Upper lobe of right lung (tissue), 1 donor: ENCODE data around the gene SIL1. TPM values are rescaled to one million over a fixed set of nuclear protein-coding genes. Genes with fewer than 3 reads are reported as not detected.

Experiments used
- ATAC-seq: fragments of 200-7000 bp; cut with Tn5 transposase; one replicate; pipeline ENCODE4 v1.9.1; 2020; ENCODE audit warnings: mild to moderate bottlenecking, moderate library complexity
- DNase-seq: peaks from one replicate; pipeline ENCODE4 v3.0.0-alpha.2; 2020
- H3K27ac ChIP-seq: fragments of 200-600 bp; one replicate; pipeline ENCODE4 v1.8.0; 2022
- H3K27me3 ChIP-seq: fragments of 200-600 bp; one replicate; pipeline ENCODE4 v1.8.0; 2022; ENCODE audit warnings: mild to moderate bottlenecking
- H3K36me3 ChIP-seq: fragments of 200-600 bp; one replicate; pipeline ENCODE4 v1.8.0; 2022
- H3K4me1 ChIP-seq: fragments of 200-600 bp; one replicate; pipeline ENCODE4 v1.8.0; 2022
- H3K4me3 ChIP-seq: fragments of 200-600 bp; one replicate; pipeline ENCODE4 v1.8.0; 2022; ENCODE audit warnings: mild to moderate bottlenecking
- H3K9me3 ChIP-seq: fragments of 200-600 bp; one replicate; pipeline ENCODE4 v1.8.0; 2022
- intact Hi-C: fragments of 100-400 bp; cut with DNase I; formaldehyde crosslinking; loops from one replicate; pipeline ENCODE4 v1.11.0; 2022
- total RNA-seq: library from RNA; stranded (reverse); fragmentation: NEBNext Ultra II Directional; extraction: Animal tissue kit (Norgen Biotek cat#: 25700); gene quantifications from one replicate; pipeline ENCODE4 v1.2.1, GENCODE V29; 2021
- TF ChIP-seq, protein P1 (sequence below): fragments of 200-600 bp; IDR thresholded peaks from one replicate; pipeline ENCODE4 v1.8.0; 2022; ENCODE audit warnings: antibody characterized with exemption
- donor health status: DM: no; HTN: yes; CAD: no; lungs with severe emphysema.

Gene SIL1
- total RNA-seq, 1 donor from 2014 or later, result 56.9 TPM

- DNase-seq, result no peak
- H3K4me3 ChIP-seq, result no peak overlapping the region
- H3K36me3 ChIP-seq, result peaks cover 20% of the 10 kb centered on the region
- no peaks in the 10 kb centered on the region for H3K27me3 ChIP-seq
- intact Hi-C loops, result no loop called here
- no peak for ATAC-seq
- TF ChIP-seq, protein P1, sequence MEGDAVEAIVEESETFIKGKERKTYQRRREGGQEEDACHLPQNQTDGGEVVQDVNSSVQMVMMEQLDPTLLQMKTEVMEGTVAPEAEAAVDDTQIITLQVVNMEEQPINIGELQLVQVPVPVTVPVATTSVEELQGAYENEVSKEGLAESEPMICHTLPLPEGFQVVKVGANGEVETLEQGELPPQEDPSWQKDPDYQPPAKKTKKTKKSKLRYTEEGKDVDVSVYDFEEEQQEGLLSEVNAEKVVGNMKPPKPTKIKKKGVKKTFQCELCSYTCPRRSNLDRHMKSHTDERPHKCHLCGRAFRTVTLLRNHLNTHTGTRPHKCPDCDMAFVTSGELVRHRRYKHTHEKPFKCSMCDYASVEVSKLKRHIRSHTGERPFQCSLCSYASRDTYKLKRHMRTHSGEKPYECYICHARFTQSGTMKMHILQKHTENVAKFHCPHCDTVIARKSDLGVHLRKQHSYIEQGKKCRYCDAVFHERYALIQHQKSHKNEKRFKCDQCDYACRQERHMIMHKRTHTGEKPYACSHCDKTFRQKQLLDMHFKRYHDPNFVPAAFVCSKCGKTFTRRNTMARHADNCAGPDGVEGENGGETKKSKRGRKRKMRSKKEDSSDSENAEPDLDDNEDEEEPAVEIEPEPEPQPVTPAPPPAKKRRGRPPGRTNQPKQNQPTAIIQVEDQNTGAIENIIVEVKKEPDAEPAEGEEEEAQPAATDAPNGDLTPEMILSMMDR, result no peak
- H3K27ac ChIP-seq, result no peak overlapping the region
- H3K9me3 ChIP-seq, result no peaks in the 10 kb centered on the region
- H3K4me1 ChIP-seq, result peaks cover 3% of the 10 kb centered on the region
These were observed 297.7 kb downstream of the SIL1 start for GRCh38 chr5:138900281-138900965.

DNA sequence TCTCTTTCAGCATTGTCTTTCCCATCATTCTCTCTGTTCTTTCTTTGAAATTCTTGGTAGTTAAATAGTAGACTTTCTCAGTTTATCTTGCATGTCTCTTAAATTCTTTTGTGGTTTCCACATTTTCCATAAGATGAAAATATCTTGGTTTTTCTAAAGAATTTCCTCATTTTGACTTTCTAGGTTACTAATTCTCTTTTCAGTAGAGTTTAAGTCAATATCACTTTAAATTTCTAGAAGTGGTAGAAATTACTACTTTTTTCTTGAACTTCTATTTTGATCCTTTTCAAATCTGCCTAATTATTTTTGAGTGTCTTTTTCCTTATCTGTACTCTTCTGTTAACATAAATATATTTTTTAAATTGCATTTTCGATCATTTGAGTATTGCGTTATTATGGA, 299.4 kb downstream of the SIL1 start:
- intact Hi-C loops, result no loop called here
- no peaks in the 10 kb centered on the region for H3K9me3 ChIP-seq
- DNase-seq (no peak), ATAC-seq (no peak)
- no peak overlapping the region for H3K27ac ChIP-seq
- H3K4me1 ChIP-seq, result peaks cover 3% of the 10 kb centered on the region
- TF ChIP-seq, protein P1, result no peak
- no peak overlapping the region for H3K4me3 ChIP-seq
- peaks cover 14% of the 10 kb centered on the region for H3K36me3 ChIP-seq
- no peaks in the 10 kb centered on the region for H3K27me3 ChIP-seq

GRCh38 chr5:138898299-138898698, 299.9 kb downstream of the SIL1 start:
- Histone ChIP-seq H3K27ac (no peak overlapping the region), H3K36me3 (peaks cover 13% of the 10 kb centered on the region), H3K9me3 (no peaks in the 10 kb centered on the region), H3K4me3 (no peak overlapping the region), H3K27me3 (no peaks in the 10 kb centered on the region), H3K4me1 (peaks cover 3% of the 10 kb centered on the region)
- no peak for DNase-seq
- no peak for ATAC-seq
- intact Hi-C loops, result no loop called here
- TF ChIP-seq, protein P1, result no peak

Other genes starting within 250 kb of the SIL1 start
- 197 TPM for gene MATR3, start 95.4 kb upstream of the SIL1 start, total RNA-seq
- gene PAIP2, start 143.5 kb upstream of the SIL1 start, total RNA-seq, result 70.0 TPM
- not detected for gene SLC23A1, start 184.9 kb upstream of the SIL1 start, total RNA-seq
- gene MZB1, start 191.5 kb upstream of the SIL1 start, total RNA-seq, result 5.2 TPM
- gene PROB1, start 196.7 kb upstream of the SIL1 start, total RNA-seq, result 1.9 TPM
- gene SPATA24, start 205.7 kb upstream of the SIL1 start, total RNA-seq, result 4.5 TPM
- gene DNAJC18, start 241.2 kb upstream of the SIL1 start, total RNA-seq, result 11.9 TPM